ENCODE data around the gene KDM4D. TPM values are rescaled to one million over a fixed set of nuclear protein-coding genes. Genes with fewer than 3 reads are reported as not detected.

Gene KDM4D
- total and polyA plus RNA-seq, 9 of the 15 experiments (the other 6 are each of a cell fraction or from before 2014, with no cell fraction given): 0.34 to 1.1 (median 0.50) TPM

GRCh38 chr11:94924171-94924572 is 49.3 kb upstream of the KDM4D start:
- Histone ChIP-seq H3K36me3 (ENCODE audit: control insufficient read depth, insufficient read depth, low read length) (no peaks in the 10 kb centered on the region), H3K4me1 (replicated peaks in 1 of 2; ENCODE audit: control insufficient read depth in 2 of 2, insufficient read depth in 2 of 2, low read length in 2 of 2) (no peaks in the 10 kb centered on the region; a peak in 1 of 5 replicates), H3K4me2 (ENCODE audit: insufficient read depth, low read length) (no peak overlapping the region), H3K27ac (ENCODE audit: extremely low read depth, low read depth, low read length) (no peak overlapping the region), H4K20me1 (replicated peaks; ENCODE audit: control insufficient read depth, insufficient read depth, low read length) (no peaks in the 10 kb centered on the region), H3K27me3 (ENCODE audit: control insufficient read depth in 2 of 2, insufficient read depth in 2 of 2, low read length in 2 of 2) (peaks cover 3 to 8% of the 10 kb centered on the region in 2 experiments; a peak in 1 of 5 replicates), H3K79me2 (ENCODE audit: control insufficient read depth, insufficient read depth, low read length) (no peaks in the 10 kb centered on the region), H3K9me1 (ENCODE audit: control insufficient read depth, insufficient read depth, low read length) (no peaks in the 10 kb centered on the region), H3K4me3 (no peak overlapping the region), H3K9me3 (replicated peaks; ENCODE audit: control insufficient read depth, insufficient read depth, low read depth, low read length) (0 out of 2 replicates have a peak, but pooled peaks cover 3% of the 10 kb centered on the region), H3K9ac (ENCODE audit: insufficient read depth in 1 of 2, low read depth in 2 of 2, low read length in 2 of 2) (no peak overlapping the region), H2AFZ (ENCODE audit: low read depth, low read length) (no peak overlapping the region)
- 10% methylated on average over 6 of the region's 6 CpGs for WGBS (ENCODE audit: insufficient coverage, low coverage, missing lambda C conversion rate)
- BruUV-seq (replicated peaks): no TSS peak
- DNase-seq (ENCODE audit: extremely low read depth in 1 of 4, low spot score in 3 of 4) (no peak), FAIRE-seq (no peak), ATAC-seq (no peak)
- in situ Hi-C loops (cut with MboI) (no loop called here), intact Hi-C loops (cut with micrococcal nuclease) (no loop called here)
- ChIA-PET CTCF (ENCODE audit: low intra/inter-chr PET ratio) (no interaction called here), POLR2A (no interaction called here)
- TF ChIP-seq SP2 (IDR thresholded peaks at IDR 0.05; ENCODE audit: extremely low read depth, low read depth, low read length, poor library complexity, severe bottlenecking) (no peak), IRF2 (CRISPR knock-in tag; IDR thresholded peaks at IDR 0.05) (no peak), LARP7 (IDR thresholded peaks at IDR 0.05) (no peak), HLTF (IDR thresholded peaks at IDR 0.05) (no peak), TAF9B (IDR thresholded peaks at IDR 0.05; ENCODE audit: partially characterized antibody) (no peak), ZNF311 (CRISPR knock-in tag; IDR thresholded peaks at IDR 0.05) (no peak), CHD1 (IDR thresholded peaks at IDR 0.05; ENCODE audit: low read length) (no peak), ZNF12 (CRISPR knock-in tag; IDR thresholded peaks at IDR 0.05) (no peak)

- no peaks in the 10 kb centered on the region for H3K36me3 ChIP-seq (ENCODE audit: control insufficient read depth, insufficient read depth, low read length)
- peaks cover 3 to 8% of the 10 kb centered on the region in 2 experiments; a peak in 2 of 5 replicates for H3K27me3 ChIP-seq (ENCODE audit: control insufficient read depth in 2 of 2, insufficient read depth in 2 of 2, low read length in 2 of 2)
- FAIRE-seq (no peak), ATAC-seq (no peak), DNase-seq (ENCODE audit: extremely low read depth in 1 of 4, low spot score in 3 of 4) (no peak)
- in situ Hi-C loops (cut with MboI) (no loop called here), intact Hi-C loops (cut with micrococcal nuclease) (no loop called here)
- H3K79me2 ChIP-seq (ENCODE audit: control insufficient read depth, insufficient read depth, low read length): no peaks in the 10 kb centered on the region
- no peaks in the 10 kb centered on the region; a peak in 1 of 5 replicates for H3K4me1 ChIP-seq (replicated peaks in 1 of 2; ENCODE audit: control insufficient read depth in 2 of 2, insufficient read depth in 2 of 2, low read length in 2 of 2)
- no peaks in the 10 kb centered on the region for H3K9me1 ChIP-seq (ENCODE audit: control insufficient read depth, insufficient read depth, low read length)
- ChIA-PET POLR2A (no interaction called here), CTCF (ENCODE audit: low intra/inter-chr PET ratio) (no interaction called here)
- H3K27ac ChIP-seq (ENCODE audit: extremely low read depth, low read depth, low read length): no peak overlapping the region
- no peak overlapping the region for H3K4me2 ChIP-seq (ENCODE audit: insufficient read depth, low read length)
- H3K4me3 ChIP-seq: no peak overlapping the region
- BruUV-seq (replicated peaks): no TSS peak
- 6% methylated on average over 5 of the region's 5 CpGs for WGBS (ENCODE audit: insufficient coverage, low coverage, missing lambda C conversion rate)
- H3K9ac ChIP-seq (ENCODE audit: insufficient read depth in 1 of 2, low read depth in 2 of 2, low read length in 2 of 2): no peak overlapping the region
- no peak overlapping the region for H2AFZ ChIP-seq (ENCODE audit: low read depth, low read length)
- H3K9me3 ChIP-seq (replicated peaks; ENCODE audit: control insufficient read depth, insufficient read depth, low read depth, low read length): 0 out of 2 replicates have a peak, but pooled peaks cover 3% of the 10 kb centered on the region
- no peaks in the 10 kb centered on the region for H4K20me1 ChIP-seq (replicated peaks; ENCODE audit: control insufficient read depth, insufficient read depth, low read length)
- TF ChIP-seq MECOM (CRISPR knock-in tag; IDR thresholded peaks at IDR 0.05): no peak
- TF ChIP-seq HMGXB4 (CRISPR knock-in tag; IDR thresholded peaks at IDR 0.05): no peak
- TF ChIP-seq DIDO1 (tag; IDR thresholded peaks at IDR 0.05; ENCODE audit: low read depth): no peak
- no peak for TF ChIP-seq KLF1 (tag; IDR thresholded peaks at IDR 0.05)
- TF ChIP-seq HBP1 (CRISPR knock-in tag; IDR thresholded peaks at IDR 0.05): no peak
- TF ChIP-seq ZNF217 (CRISPR knock-in tag; IDR thresholded peaks at IDR 0.05): no peak
- no peak for TF ChIP-seq ELK3 (CRISPR knock-in tag; IDR thresholded peaks at IDR 0.05)
Observed at GRCh38 chr11:94924612-94925011, 48.9 kb upstream of the KDM4D start.

All from K562 (cell line).